Superior temporal gyrus (tissue), 1 donor: ENCODE data around the gene CERS5.
A peak's percentile ranks its signal among the peaks of the same experiment; 100 is the strongest.

Source experiments
- DNase-seq: peaks from one replicate; pipeline ENCODE4 v3.0.0-alpha.2; 2016; ENCODE audit errors: extremely low spot score

The CERS5 gene, protein sequence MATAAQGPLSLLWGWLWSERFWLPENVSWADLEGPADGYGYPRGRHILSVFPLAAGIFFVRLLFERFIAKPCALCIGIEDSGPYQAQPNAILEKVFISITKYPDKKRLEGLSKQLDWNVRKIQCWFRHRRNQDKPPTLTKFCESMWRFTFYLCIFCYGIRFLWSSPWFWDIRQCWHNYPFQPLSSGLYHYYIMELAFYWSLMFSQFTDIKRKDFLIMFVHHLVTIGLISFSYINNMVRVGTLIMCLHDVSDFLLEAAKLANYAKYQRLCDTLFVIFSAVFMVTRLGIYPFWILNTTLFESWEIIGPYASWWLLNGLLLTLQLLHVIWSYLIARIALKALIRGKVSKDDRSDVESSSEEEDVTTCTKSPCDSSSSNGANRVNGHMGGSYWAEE

DNA sequence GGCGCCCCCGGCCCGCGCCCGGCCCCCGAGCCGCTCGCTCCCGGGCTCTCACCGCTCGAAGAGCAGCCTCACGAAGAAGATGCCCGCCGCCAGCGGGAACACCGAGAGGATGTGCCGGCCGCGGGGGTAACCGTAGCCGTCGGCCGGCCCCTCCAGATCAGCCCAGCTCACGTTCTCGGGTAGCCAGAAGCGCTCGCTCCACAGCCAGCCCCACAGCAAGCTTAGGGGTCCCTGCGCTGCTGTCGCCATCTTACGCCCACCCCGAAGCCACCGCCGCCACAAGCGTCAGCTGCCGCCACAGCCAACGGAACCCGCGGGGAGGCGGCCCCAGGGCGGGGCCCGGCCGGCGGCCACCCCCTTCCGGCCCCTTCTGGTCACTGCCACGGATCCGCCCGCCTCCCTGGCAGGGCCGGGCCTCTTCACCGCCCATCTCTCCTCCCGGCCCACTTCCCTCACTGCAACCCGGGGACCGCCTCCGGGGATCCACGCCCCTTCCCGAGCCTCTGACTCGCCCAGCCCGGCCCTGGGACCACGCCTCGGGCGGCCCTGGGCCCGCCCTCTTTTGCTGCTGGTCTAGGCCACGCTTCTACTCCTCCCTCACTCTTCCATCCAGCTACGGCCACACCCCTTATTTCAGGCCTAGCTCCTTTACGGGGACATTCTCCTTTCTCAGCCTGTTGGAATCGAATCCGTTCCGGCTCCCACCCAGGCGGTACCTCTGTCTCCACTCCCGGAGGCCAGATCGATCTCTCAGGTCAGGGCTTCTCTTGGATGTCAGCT lies at the start of gene CERS5:
CERS5 (minus strand) TSS at position 321 of the 780 bp plus-strand sequence; CDS start at position 249, 72 bp downstream.
- DNase-seq, result peak; percentile 96

DNA sequence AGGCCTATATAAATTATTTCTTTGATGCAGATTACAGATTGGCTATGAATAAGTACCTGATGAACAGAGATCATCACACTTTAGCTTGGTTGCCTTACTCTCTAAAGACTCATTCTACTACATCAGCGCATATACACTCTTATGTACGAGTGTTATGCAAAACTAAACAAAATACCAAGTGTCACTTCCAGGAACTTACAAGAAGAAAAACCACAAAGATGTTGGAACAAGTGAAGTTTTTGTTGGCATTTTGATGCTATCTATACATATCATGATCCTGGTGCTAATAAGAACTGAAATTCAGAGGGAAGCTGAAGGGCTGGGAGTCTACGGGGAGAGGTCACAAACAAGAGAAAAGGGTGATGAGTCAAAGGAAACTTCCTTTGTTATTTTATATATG lies 47.9 kb upstream of the CERS5 start:
- no peak for DNase-seq

DNA sequence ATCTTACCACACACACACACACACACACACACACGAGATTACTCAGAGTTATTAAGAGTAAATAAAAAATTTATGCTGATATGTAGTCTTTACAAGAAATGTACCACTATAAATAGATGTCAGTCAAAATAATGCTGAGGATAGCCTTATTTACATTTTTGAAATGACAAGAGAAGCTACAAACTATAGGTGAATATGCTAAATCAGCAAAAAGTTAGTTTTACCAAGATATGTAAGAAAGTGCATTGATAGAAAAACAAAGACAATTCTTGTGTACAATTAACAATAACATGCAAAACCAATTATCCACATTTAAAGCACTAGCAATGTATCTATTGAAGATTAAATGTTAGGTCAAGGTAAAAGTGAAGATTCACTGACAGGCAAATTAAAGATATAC lies 46.8 kb upstream of the CERS5 start:
- DNase-seq, result no peak

DNA sequence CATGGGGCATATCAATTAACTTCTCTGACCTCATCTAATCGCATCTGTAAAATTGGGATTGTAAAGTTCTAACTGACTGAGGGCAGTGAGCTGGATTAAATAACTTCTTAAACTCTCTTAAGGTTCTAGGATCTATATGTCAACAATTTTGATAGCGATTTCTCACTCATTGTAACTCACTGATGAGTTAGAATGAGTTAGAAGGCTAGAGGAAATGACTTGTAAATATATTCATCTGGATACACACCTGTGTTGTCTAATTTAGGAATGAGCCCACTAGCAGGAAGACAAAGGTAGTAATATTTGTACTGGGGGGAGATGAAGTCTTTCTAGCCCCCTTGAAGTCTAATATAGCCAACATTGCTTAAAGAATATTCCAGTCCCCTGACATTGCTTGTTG lies 46.3 kb upstream of the CERS5 start:
- no peak for DNase-seq

DNA sequence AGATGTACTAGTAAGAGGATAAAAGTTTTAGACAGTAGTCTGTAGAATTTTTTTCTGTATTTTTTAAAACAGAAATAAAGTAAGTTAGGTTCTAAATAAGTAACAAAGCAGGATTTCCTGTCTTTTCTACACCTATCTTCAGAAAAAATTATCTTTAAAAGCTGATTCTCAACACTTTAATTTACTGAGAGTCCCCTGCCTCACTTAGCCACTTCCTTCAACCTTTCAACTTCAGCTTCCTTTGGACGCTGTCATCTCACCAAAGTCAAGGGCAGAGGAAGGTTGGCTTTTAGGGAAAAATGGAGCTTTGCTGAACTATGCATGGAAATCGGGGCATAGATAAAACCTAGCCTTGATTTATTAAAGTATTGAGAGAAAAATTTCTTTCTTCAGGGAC lies 44.9 kb upstream of the CERS5 start:
- no peak for DNase-seq

DNA sequence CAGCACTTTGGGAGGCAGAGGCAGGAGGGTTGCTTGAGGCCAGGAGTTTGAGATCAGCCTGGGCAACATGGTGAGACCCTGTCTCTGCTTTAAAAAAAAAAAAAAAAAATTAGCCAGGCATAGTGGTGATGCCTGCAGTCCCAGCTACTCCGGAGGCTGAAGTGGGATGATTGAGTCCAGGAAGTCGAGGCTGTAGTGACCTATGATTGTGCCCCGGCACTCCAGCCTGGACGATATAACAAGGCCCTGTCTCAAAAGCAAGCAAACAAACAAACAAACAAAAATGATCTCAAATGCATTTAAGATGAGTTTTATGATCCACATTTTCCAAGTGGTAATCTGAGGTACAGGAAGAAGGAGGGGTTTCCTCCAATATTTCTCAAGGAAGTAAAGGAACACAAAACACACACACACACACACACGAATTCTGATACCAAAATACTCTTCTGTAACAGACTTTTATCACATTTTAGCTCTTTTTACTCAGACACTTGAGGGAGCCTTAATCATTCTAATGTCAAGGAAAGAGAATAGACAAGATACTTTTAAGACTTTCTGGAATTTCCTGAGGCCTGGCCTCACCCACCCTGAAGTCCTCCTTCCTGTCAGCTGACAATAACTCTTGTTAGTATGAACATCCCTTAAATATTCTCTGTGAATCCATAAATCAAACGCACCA lies 44.4 kb upstream of the CERS5 start:
- no peak for DNase-seq

DNA sequence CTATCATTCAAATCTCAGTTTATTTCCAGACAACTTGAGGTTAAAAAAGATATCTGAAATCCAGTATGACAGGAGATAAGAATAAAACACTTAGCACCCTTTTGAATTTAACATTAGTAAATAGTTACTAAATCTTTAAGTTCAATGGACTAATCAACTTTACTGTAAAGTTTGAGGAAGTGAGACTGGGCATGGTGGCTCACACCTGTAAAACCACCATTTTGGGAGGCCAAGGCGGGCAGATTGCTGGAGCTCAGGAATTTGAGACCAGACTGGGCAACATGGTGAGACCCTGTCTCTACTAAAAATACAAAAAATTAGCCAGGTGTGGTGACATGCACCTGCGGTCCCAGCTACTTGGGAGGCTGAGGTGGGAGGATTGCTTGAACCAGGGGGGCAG lies 40.3 kb upstream of the CERS5 start:
- no peak for DNase-seq

DNA sequence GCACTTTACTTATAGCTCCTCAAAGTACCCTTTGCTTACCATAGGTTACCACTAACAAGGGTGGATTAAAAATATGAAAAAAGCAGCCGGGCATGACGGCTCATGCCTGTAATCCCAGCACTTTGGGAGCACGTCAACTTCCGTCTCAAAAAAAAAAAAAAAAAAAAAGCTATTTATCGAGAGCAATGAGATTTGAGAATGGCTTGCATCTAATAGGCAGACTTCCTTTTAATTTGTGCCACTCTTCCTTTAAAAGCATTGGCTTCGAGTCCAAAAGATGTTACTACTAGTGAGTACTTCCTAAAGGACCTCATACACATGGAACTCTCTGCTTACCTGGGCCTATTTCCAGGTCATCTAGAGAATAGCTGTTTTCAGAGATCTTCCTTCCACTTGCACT lies 38.5 kb upstream of the CERS5 start:
- no peak for DNase-seq

DNA sequence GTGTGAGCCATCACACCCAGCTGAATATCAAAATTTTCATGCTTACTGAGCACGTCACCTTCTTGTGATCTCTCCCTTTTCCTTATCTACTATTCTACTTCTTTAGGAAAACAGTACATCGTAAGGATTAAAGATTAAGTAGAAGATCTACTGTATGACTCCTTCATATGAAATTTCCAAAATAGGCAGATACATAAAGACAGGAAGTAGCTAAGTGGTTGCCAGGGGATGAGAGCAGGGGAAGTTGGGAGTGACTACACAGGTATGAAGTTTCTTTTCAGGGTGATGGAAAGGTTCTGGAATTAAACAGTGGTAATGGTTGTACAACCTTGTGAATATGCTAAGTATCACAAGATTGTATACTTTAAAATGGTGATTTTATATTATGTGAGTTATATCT lies 36.5 kb upstream of the CERS5 start:
- no peak for DNase-seq

DNA sequence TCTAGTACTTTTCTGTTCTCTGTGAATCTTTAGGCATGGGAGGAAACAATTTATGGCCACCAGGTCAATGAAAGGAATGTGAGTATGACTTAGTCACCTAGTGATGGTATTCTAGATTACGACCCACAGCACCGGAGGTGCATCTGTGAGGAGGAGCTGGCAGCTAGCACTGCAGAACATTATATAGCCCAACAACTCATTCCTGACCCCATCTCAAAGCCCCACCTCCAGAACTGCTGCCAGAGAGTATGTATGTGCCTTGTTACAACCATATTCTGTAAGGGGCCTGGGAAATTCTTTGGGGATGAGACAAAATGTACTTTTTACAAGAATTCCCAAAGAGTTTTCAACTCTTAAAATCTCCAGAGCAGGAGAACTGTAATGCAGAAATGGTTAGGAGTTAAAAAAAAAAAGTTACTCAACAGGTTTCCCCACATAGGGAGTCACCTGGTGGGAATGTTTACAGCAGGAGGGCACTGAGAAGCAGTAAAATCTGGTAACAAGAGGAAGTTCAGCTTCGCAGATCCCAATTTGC lies 34.9 kb upstream of the CERS5 start:
- no peak for DNase-seq

DNA sequence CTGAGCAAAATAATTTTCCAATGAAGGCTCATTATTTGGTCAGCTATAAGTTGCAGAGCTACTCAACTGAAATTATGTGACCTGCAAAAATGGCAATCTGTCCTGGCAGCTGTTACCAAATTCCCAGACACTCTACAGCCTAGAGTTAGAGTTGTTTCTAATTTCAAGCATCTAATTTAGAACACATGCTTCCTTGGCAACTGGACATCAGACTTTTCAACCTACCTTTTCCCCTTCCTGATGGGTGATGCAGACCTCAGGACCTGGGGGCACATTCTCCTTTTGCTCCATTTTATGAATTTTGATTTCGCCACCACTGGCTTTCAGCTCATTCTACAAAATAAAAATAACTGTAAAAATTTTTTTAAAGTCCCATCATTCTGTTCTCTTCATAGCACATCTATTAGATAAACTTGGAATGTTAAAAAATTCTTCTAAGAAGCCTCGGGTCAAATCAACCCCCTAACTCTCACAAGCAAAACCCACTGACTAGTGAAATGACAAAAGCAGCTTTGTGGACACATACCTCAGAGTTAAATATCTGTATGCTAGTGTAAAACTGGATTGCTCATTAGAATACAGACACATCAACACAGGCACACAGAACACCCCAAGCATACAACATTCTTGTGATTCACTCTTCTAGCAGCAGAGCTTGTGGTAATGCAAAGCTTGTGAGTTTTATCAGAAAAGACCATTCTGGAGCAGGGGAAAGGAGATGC lies 33.5 kb upstream of the CERS5 start:
- DNase-seq, result no peak

DNA sequence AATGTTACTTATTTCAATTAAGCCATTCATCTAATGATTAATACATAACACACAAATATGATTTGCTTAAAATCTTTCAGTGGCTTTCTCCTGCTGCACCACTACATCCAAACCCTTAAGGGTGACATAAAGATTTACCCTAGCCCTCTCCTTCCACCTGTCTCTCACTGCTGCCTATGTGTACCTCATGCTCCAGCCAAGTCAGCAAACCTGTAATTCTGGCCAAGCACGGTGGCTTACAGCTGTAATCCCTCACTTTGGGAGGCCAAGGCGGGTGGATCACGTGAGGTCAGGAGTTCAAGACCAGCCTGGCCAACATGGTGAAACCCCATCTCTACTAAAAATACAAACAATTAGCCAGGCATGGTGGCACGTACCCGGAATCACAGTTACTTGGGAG lies 31.7 kb upstream of the CERS5 start:
- no peak for DNase-seq

DNA sequence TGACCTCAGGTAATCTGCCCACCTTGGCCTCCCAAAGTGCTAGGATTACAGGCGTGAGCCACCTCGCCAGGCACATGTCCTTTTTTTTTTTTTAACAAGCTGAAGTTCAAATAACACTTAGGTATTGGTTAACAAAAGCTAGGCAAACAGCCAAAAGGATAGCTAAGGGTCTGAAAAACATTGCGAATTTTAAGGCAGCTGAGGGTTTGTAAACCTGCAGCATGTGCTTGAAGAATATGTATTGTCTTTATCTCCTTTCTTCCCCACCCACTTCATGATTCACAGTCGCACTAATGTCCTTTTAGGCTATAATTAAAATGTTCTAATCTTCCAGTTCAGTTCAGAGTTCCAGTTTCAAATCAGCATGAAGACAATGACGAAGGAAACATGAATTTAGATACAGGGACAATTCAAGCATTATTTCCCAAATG lies 30.1 kb upstream of the CERS5 start:
- DNase-seq, result no peak

DNA sequence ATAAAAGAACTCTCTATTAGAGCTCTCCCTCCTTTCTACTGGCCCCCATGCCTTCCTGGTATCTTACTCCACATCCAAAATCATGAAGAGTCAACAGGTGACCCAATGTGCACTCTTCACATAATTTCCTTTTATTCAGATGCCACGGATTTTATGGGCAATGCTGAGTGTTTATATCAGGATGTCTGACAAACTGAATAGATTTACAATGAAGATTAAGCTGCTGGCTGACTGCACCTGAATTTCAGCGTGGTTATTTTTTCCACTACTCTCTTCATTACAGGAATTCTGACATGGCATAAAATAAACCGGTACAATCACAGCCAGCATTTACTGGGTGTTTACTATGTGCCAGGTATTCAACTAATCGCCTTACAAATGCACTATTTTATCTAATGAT lies 29.4 kb upstream of the CERS5 start:
- no peak for DNase-seq

DNA sequence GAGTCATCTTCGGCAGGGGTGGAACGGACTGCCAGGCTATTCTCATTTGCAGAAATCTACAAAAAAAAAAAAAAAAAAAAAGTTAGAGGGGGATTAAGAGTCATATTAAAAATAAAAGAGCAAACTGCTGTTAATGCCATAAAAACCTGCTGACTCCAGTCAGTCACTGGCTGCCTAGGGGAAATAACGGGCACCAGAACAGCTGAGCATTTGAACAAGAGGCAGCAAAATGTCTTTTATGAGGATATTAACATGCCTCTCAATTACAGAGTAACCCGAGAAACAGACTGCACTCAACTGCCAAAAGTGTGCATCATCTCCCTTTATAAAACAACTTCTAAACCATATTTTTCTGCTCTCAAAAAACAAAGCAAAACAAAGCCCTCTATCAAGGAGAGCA lies 28.7 kb upstream of the CERS5 start:
- DNase-seq, result no peak

DNA sequence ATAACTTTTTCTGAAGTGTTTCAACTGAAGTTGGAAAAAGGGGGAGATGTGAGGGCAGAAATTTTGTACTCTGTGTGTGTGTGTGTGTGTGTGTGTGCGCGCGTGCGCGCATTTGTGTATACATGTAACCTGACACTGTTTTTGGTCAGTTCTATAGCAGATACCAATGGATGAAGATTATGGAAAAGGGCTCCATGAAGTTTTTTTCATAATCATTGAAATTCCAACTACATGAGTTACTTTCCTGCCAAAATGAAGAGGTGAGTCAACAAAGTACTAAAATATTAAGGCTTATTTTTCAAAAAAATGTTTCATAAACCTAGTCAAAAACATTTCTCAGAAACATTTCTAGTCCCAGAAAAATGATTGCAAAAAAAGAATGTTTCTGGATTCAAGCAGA lies 25.7 kb upstream of the CERS5 start:
- DNase-seq, result no peak

DNA sequence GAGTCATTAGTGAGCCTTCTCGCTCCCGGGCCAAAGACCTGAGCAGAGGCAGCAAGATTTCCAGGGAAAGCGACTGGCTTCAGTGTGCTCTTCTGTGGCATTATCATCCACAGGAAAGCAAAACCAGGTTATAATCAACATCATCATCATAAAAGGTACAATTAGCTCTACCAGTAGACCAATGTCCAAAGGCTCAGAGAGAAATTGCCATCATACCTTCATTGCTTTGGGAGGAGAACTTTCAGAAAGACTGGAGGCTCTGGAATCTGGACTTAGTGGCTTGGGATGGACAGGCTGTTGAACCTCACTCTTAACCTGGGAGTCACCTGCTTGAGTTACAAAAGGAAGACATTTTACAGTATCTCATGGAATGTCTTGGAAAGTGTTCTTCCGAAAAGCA lies 25.1 kb upstream of the CERS5 start:
- no peak for DNase-seq

DNA sequence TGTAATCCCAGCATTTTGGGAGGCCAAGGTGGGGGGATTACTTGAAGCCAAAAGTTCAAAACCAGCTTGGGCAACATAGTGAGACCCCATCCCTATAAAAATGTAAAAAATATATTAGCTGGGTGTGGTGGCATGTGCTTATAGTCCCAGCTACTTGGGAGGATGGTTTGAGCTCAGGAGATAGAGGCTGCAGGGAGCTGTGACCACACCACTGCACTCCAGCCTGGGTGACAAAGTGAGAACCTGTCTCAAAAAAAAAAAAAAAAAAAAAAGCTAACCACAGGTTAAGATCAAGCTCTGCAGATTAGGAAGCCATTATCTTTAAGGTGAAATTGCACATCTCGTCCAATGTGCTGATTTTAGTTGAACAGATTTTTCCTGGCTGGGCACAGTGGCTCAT lies 23.7 kb upstream of the CERS5 start:
- no peak for DNase-seq

DNA sequence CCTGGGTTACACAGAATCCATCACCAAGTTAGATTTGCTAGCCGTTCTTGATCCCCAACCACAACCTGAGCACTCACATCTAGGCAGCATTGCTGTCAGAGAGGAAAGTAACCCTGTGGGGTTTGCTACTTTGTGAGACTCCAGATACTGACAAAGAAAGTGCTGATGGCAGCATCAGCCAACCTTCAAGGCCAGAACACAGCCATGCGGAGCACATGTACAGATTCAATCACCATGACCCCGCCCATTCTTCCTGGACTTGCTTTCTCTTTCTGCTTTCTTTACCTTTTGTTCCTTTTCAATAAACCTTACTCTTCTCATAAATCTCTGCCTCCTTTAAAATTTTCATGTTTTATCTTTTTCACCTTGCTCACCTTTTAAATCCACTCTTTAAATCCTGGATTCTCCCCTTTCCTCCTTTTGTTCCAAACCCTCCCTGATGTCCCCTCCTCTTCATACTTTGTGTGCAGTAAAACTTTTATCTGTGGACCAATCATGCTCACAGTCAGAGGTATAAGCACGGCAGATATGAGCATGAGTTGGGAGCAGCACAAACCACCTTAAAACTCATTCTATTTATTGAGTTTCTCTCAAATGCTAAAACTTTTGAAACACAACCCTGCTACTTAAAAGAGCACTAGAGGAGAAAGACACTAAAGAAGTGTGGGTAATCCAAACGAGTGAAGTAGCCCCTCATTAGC lies 21.9 kb upstream of the CERS5 start:
- DNase-seq, result no peak

DNA sequence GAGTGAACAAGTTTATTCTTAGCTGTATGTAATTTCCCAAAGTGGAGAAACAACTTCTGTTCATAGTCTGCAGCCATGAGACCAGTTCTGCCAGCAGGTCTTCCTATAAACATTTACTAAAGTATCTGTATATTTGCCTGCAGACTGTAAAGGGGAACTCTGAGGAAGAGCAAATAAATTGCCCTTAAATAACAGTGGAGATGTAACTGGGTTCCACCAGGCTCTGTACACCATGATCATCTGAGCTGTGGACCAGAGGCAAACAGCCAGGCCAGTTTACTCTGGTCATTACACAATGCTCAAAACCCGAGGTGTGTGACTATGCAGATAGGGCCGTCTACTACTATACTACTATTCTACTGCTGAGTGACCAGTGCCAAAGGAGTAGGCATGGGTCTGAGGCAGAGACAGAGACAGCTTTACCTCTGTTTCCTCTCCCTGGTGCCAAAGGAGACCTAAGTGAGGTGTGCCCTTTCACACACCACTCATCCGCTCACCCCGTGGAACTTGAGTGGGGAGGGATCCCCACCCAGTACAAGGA lies 21.1 kb upstream of the CERS5 start:
- no peak for DNase-seq
